Urinary bladder (tissue), 2 donors: ENCODE results near the gene AMBP. TPM values are rescaled to one million over a fixed set of nuclear protein-coding genes. Genes with fewer than 3 reads are reported as not detected.

Source experiments
- polyA plus RNA-seq: library from polyadenylated mRNA; stranded (reverse); fragments of 200-250 nt; gene quantifications from one replicate; pipeline ENCODE4 v1.2.3, GENCODE V29; 2013
- total RNA-seq: library from RNA; depleted of rRNA; stranded (reverse); fragments of >200 nt; gene quantifications from one replicate; pipeline ENCODE4 v1.2.3, GENCODE V29; 2014
- donor health status: healthy.

The AMBP gene
- total and polyA plus RNA-seq, 2 donors, result 2.4 TPM; not detected in 1

Other genes with a start within 250 kb of the AMBP start
- gene ZNF618, start 202.0 kb downstream of the AMBP start, total RNA-seq, result 7.8 TPM
- 3.0 TPM for gene ZNF618, start 202.0 kb downstream of the AMBP start, polyA plus RNA-seq
- gene KIF12, start 21.0 kb upstream of the AMBP start, total RNA-seq, result 0.42 TPM
- gene KIF12, start 21.0 kb upstream of the AMBP start, polyA plus RNA-seq, result 0.11 TPM
- gene COL27A1, start 77.2 kb upstream of the AMBP start, total RNA-seq, result 21.5 TPM
- gene COL27A1, start 77.2 kb upstream of the AMBP start, polyA plus RNA-seq, result 8.1 TPM
- gene ORM1, start 244.8 kb upstream of the AMBP start, total RNA-seq, result 0.53 TPM
- 19.2 TPM for gene ORM1, start 244.8 kb upstream of the AMBP start, polyA plus RNA-seq